GM23248 (cell line): ENCODE measurements around the gene SNAPIN. TPM values are rescaled to one million over a fixed set of nuclear protein-coding genes. Genes with fewer than 3 reads are reported as not detected.
A peak's percentile ranks its signal among the peaks of the same experiment; 100 is the strongest.

ENCODE experiments used
- DNase-seq: peaks from one replicate; pipeline ENCODE4 v3.0.0-alpha.2; 2015
- H2AFZ ChIP-seq: fragments of 200-600 bp; sonication (generic); 2 replicates; pipeline ENCODE4 v1.6.1; 2016; ENCODE audit warnings: antibody characterized with exemption
- H3F3A ChIP-seq: fragments of 200-600 bp; sonication (generic); 2 replicates; pipeline ENCODE4 v1.6.1; 2016; ENCODE audit warnings: mild to moderate bottlenecking, antibody characterized with exemption, mixed run types; ENCODE audit not compliant: insufficient read depth
- H3K27ac ChIP-seq: fragments of 200-600 bp; sonication (generic); 2 replicates; pipeline ENCODE4 v1.5.1; 2016; ENCODE audit warnings: mild to moderate bottlenecking
- H3K27me3 ChIP-seq: fragments of 200-600 bp; sonication (generic); replicated peaks from 2 replicates; pipeline ENCODE4 v1.6.1; 2016; ENCODE audit warnings: mild to moderate bottlenecking; ENCODE audit not compliant: insufficient read depth
- H3K36me3 ChIP-seq: fragments of 200-600 bp; sonication (generic); 2 replicates; pipeline ENCODE4 v1.6.1; 2016; ENCODE audit warnings: low read depth, mild to moderate bottlenecking
- H3K4me1 ChIP-seq: fragments of 200-600 bp; sonication (generic); 2 replicates; pipeline ENCODE4 v1.6.1; 2016; ENCODE audit warnings: mild to moderate bottlenecking; ENCODE audit not compliant: insufficient read depth
- H3K4me2 ChIP-seq: fragments of 200-600 bp; sonication (generic); one replicate; pipeline ENCODE4 v1.6.1; 2016; ENCODE audit warnings: mild to moderate bottlenecking; ENCODE audit not compliant: unreplicated experiment
- H3K4me3 ChIP-seq: fragments of 200-600 bp; sonication (generic); 2 replicates; pipeline ENCODE4 v1.5.1; 2016; ENCODE audit warnings: mild to moderate bottlenecking
- H3K79me2 ChIP-seq: fragments of 200-600 bp; sonication (generic); 2 replicates; pipeline ENCODE4 v1.6.1; 2016; ENCODE audit warnings: mild to moderate bottlenecking; ENCODE audit not compliant: insufficient read depth
- H3K9ac ChIP-seq: fragments of 200-600 bp; sonication (generic); 2 replicates; pipeline ENCODE4 v1.6.1; 2016; ENCODE audit warnings: mild to moderate bottlenecking
- H3K9me2 ChIP-seq: fragments of 200-600 bp; sonication (generic); 2 replicates; pipeline ENCODE4 v1.6.1; 2016; ENCODE audit warnings: mixed run types, mild to moderate bottlenecking, moderate library complexity; ENCODE audit not compliant: insufficient read depth
- H3K9me3 ChIP-seq: fragments of 200-600 bp; sonication (generic); one replicate; pipeline ENCODE4 v1.6.1; 2017; ENCODE audit warnings: low read depth
- H4K20me1 ChIP-seq: fragments of 200-600 bp; sonication (generic); 2 replicates; pipeline ENCODE4 v1.6.0; 2016; ENCODE audit not compliant: insufficient read depth
- EZH2 ChIP-seq: fragments of 200-600 bp; sonication (generic); IDR thresholded peaks from 2 replicates; pipeline ENCODE4 v1.6.1; 2018; ENCODE audit warnings: antibody characterized with exemption, mild to moderate bottlenecking; ENCODE audit not compliant: insufficient read depth, poor library complexity, severe bottlenecking
- EZH2phosphoT487 ChIP-seq: fragments of 200-600 bp; sonication (generic); IDR thresholded peaks from 2 replicates; pipeline ENCODE4 v1.6.1; 2018; ENCODE audit warnings: antibody characterized with exemption, moderate library complexity, mild to moderate bottlenecking, low read depth; ENCODE audit not compliant: insufficient read depth
- WGBS, 2 experiments: methylation state at CpG; one replicate each; pipeline ENCODE4 v1.1.6; 2015 to 2017; ENCODE audit warnings: low lambda C conversion rate in 2 of 2, low coverage in 1 of 2; ENCODE audit errors: missing lambda C conversion rate in 2 of 2; 5-methylcytosine and 5-hydroxymethylcytosine counted together
- in situ Hi-C: fragments of 300-500 bp; cut with MboI; formaldehyde crosslinking; loops from 2 replicates; pipeline ENCODE4 v1.15.0; 2020
- polyA plus RNA-seq: library from polyadenylated mRNA; unstranded; fragments of >200 nt; fragmentation: Nextera tagmentation; extraction: Ambion mirVana; gene quantifications from 2 replicates; pipeline ENCODE4 v1.2.1, GENCODE V29; 2016
- total RNA-seq: library from RNA; depleted of rRNA; stranded (reverse); fragments of >200 nt; shearing (Covaris generic); gene quantifications from 2 replicates; pipeline ENCODE4 v1.2.3, GENCODE V29; 2014

SNAPIN gene
- total and polyA plus RNA-seq, 2 experiments from 2014 or later = 70.5 to 82.1 TPM

DNA sequence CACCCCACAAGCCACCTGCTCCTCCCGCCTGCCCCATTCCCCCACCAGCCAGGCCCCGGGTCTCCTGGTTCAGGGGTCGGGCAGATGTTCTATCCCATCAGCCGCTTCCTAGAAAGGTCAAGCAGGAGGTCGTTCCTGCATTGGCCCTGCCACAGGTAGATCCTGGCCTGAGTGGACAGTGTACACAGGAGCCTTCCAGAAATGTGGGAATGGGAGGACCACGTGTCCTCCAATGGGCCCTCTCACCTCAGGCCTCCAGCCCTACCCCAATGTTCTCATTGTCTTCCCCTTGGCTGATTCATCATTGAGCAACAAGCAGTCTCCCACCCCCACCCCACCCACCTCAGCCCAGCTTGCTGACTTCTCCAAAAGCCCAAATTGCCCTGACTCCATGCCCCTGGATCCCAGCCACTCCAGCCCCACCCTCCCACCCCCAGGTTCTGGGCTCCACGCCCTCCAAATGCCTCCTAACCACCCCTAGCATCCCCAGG lies 47.6 kb upstream of the SNAPIN start:
- no peaks in the 10 kb centered on the region for H3K9me3 ChIP-seq
- peak overlapping the region; percentile 76 for H3K27ac ChIP-seq
- peak overlapping the region; percentile 96 for H3K4me3 ChIP-seq
- H3K79me2 ChIP-seq = peaks cover 72% of the 10 kb centered on the region
- peak; percentile 84 for DNase-seq
- 73 to 83% methylated on average over 6 to 7 of the region's 7 CpGs for WGBS, 2 experiments
- no peaks in the 10 kb centered on the region for H4K20me1 ChIP-seq
- H3K27me3 ChIP-seq = no peaks in the 10 kb centered on the region
- peaks cover 32% of the 10 kb centered on the region for H3K4me1 ChIP-seq
- H3F3A ChIP-seq = peaks cover 36% of the 10 kb centered on the region
- in situ Hi-C loops = no loop called here
- TF ChIP-seq EZH2 (no peak), EZH2phosphoT487 (no peak)
- H3K9ac ChIP-seq = peak overlapping the region; percentile 97
- H2AFZ ChIP-seq = no peak overlapping the region
- H3K9me2 ChIP-seq = no peaks in the 10 kb centered on the region
- H3K36me3 ChIP-seq = peaks cover 17% of the 10 kb centered on the region
- peak overlapping the region; percentile 93 for H3K4me2 ChIP-seq

DNA sequence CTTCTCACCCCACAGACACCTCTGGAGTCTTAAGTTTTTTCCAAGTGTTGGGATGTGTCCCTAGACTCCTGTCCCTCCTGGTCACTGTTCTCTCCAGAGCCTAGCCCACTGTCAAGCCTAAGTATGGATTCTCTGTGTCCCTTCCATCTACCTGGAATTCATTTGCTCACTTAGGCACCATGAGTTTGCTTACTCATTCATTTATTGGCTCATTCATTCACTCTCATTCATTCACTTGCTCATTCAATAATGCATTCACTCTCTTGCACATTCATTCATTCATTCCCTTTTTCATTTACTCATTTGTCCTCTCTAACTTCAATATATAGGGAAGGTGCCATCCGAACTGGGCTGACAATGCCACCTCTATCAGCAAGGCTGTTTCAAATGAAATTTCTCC lies 47.1 kb upstream of the SNAPIN start:
- peak overlapping the region; percentile 76 for H3K27ac ChIP-seq
- no peaks in the 10 kb centered on the region for H4K20me1 ChIP-seq
- H3K79me2 ChIP-seq = peaks cover 68% of the 10 kb centered on the region
- no peaks in the 10 kb centered on the region for H3K9me3 ChIP-seq
- H3K4me2 ChIP-seq = peak overlapping the region; percentile 93
- H3F3A ChIP-seq = peaks cover 31% of the 10 kb centered on the region
- peak overlapping the region; percentile 97 for H3K9ac ChIP-seq
- peak; percentile 53 for DNase-seq
- no peaks in the 10 kb centered on the region for H3K27me3 ChIP-seq
- TF ChIP-seq EZH2 (no peak), EZH2phosphoT487 (no peak)
- peak overlapping the region; percentile 96 for H3K4me3 ChIP-seq
- 35 to 44% methylated on average over 1 of the region's 1 CpG for WGBS, 2 experiments
- in situ Hi-C loops = no loop called here
- no peak overlapping the region for H2AFZ ChIP-seq
- H3K36me3 ChIP-seq = peaks cover 12% of the 10 kb centered on the region
- H3K4me1 ChIP-seq = peaks cover 32% of the 10 kb centered on the region
- H3K9me2 ChIP-seq = no peaks in the 10 kb centered on the region

DNA sequence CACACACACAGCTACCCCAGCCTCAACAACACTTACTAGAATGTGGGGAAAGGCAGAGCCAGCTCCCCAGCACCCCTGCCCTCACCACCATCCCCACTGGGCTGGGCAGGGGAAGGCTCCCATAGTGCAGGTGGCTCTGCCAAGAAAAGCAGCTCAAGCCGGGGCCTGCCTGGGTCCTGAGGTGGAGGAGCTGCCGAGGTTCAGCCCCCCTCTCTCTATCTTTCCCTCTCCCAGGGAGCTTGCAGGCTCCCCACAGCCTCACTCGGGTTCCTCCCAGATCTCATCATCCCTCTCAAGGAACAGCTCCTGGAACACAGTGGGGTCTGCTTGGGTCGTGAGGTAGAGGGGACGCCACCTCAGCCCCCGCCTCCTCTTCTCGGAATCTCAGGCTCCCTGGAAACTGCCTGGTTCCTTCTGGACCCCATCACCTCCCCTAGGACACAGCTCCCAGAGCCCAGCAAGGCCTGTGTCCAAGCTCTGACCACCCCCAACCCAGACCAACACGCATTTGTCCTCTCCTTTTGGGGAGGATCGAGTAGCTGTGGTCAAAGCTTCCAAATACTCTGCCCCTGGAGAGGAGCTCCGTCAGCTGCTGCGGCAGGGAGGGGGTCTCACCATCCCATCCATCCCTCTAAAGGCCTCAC lies 46.3 kb upstream of the SNAPIN start:
- DNase-seq = peak; percentile 42
- WGBS, 2 experiments = 1 to 3% methylated on average over 11 of the region's 11 CpGs
- peaks cover 30% of the 10 kb centered on the region for H3F3A ChIP-seq
- no peaks in the 10 kb centered on the region for H3K27me3 ChIP-seq
- in situ Hi-C loops = no loop called here
- H3K4me2 ChIP-seq = peak overlapping the region; percentile 93
- H3K4me3 ChIP-seq = peak overlapping the region; percentile 96
- H4K20me1 ChIP-seq = no peaks in the 10 kb centered on the region
- peaks cover 38% of the 10 kb centered on the region for H3K4me1 ChIP-seq
- peak overlapping the region; percentile 76 for H3K27ac ChIP-seq
- H3K9ac ChIP-seq = peak overlapping the region; percentile 97
- no peaks in the 10 kb centered on the region for H3K9me3 ChIP-seq
- peak overlapping the region; percentile 73; the same call in 1 of the 2 replicates for H2AFZ ChIP-seq
- no peaks in the 10 kb centered on the region for H3K9me2 ChIP-seq
- TF ChIP-seq EZH2phosphoT487 (no peak), EZH2 (no peak)
- H3K36me3 ChIP-seq = peaks cover 3% of the 10 kb centered on the region; the same call in 1 of the 2 replicates
- peaks cover 60% of the 10 kb centered on the region for H3K79me2 ChIP-seq

DNA sequence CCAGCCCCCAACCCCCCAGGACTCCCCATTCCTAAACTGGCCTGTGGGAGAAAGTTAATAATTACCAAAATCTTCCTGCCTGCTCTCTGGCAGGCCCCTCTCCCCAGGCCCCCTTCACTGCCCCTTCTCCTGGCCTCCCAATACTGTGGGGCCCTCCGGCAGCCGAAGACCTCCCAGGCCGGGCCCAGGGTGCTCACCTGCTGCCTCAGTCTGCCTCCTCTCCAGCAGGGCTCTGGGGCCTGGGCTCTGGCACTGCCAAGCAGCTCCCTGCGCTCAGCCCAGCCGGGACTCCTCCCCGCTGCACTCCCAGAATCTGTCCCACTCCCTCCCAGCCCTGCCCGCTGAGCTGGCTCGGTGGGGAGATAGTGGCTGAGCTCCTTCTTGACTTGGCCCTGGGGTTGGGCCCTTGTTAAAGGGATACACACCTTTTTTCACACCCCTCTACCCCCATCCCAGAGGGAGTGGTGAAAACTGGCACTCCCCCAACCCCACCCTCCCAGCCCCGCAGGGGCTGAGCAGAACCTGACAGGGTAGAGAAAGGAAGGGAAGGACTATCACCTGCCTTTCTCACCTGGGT lies 45.7 kb upstream of the SNAPIN start, which contains the start of gene S100A16:
S100A16 (minus strand) TSS at position 383 of the 577 bp plus-strand sequence. CDS start 4,986 bp downstream, outside the sequence.
- Histone ChIP-seq H3K4me2 (peak within 1 kb of the TSS; percentile 93), H3K4me3 (peak within 1 kb of the TSS; percentile 96), H3K36me3 (no peaks in the 10 kb centered on the region), H3K9me3 (no peaks in the 10 kb centered on the region), H3K4me1 (peaks cover 44% of the 10 kb centered on the region), H3K9me2 (no peaks in the 10 kb centered on the region), H4K20me1 (no peaks in the 10 kb centered on the region), H3K79me2 (peaks cover 54% of the 10 kb centered on the region), H3K27ac (peak within 1 kb of the TSS; percentile 76), H2AFZ (peak within 1 kb of the TSS; percentile 73), H3K27me3 (no peaks in the 10 kb centered on the region), H3K9ac (peak within 1 kb of the TSS; percentile 97), H3F3A (peaks cover 36% of the 10 kb centered on the region)
- DNase-seq = peak; percentile 90
- TF ChIP-seq EZH2phosphoT487 = no peak
- no peak for TF ChIP-seq EZH2
- in situ Hi-C loops = no loop called here
- WGBS, 2 experiments = 1% methylated on average over 9 of the region's 9 CpGs
